Head of caudate nucleus (tissue), 42 donors: ENCODE measurements around the gene STRADA.
A peak's percentile ranks its signal among the peaks of the same experiment; 100 is the strongest.

Experiments
- DNase-seq, 42 donors: peaks; one replicate each; pipeline versions ENCODE4 v3.0.0 to v3.0.0-alpha.2; 2020 to 2021; ENCODE audit warnings: mixed read lengths in 7 of 42
- intact Hi-C: fragments of 100-400 bp; cut with DNase I; formaldehyde crosslinking; loops from one replicate; pipeline ENCODE4 v1.15.0; 2022

Gene STRADA

DNA sequence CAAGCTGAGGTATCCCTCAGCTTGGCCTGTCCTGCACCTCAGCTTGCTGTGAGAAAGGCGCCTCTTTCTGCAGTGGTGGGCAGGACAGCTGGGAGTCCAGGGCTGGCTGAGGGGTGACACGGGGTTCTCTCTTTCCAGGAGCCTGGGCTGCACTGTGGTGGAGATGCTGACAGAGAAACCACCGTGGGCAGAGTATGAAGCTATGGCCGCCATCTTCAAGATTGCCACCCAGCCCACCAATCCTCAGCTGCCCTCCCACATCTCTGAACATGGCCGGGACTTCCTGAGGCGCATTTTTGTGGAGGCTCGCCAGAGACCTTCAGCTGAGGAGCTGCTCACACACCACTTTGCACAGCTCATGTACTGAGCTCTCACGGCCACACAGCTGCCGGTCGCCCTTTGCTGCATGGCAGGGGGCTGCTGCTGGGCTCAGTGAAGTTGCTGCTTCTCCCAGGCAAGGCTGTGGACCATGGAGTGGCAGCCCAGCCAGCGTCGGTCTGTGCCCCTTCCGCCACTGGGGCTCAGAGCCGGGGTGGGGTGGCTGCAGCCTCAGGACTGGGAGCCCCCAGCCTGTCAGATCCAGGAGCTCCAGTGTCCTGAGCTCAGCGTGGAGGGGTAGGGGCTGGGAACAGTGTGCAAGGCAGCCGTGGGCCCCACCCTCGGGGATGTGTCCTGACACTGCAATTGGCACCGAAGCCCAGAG, 48.0 kb downstream of the STRADA start:
- DNase-seq = no peak
- intact Hi-C loops = loop anchor here (10.0 kb wide), 1 partner anchor 69 kb away; the partner anchor contains the start of gene MAP3K3

DNA sequence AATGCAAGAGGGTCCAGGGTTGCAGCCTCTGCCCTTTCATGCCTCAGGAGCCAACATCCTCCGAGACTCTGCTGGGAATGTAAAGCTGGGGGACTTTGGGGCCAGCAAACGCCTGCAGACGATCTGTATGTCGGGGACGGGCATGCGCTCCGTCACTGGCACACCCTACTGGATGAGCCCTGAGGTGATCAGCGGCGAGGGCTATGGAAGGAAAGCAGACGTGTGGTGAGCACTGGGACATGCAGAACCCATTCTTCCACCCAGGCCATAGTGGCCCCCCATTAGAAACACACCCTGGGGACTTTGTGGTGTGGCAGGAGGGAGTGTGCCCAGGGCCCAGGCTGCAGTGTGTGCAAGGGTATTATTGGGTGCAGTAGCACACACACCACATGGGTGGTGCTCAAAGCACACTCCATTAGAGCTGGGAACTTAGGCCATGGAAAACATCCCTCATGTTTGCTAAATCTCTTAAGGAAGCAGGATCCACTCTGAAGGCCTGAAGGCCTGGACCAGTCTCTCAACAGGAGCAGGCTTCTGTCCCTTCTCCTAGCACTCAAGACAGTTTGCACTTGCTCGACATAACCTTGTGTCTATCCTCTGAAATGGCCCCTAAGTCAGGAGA, 49.3 kb downstream of the STRADA start:
- no peak for DNase-seq
- intact Hi-C loops = loop anchor here (10.0 kb wide), 1 partner anchor 68 kb away; the partner anchor contains the start of gene MAP3K3

DNA sequence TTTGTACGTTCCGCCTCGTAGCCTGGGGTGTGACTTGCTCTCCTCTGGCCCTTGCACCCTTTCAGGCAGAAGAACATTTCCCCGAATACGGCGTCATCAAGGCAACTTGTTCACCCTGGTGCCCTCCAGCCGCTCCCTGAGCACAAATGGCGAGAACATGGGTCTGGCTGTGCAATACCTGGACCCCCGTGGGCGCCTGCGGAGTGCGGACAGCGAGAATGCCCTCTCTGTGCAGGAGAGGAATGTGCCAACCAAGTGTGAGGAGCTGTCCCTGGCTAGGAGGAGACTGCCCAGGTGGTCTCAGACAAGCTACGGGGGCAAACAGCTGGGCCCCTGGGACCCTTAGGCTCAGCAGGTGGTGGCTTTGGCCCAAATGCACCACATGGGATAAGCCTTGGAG, 52.1 kb downstream of the STRADA start:
- DNase-seq = no peak
- intact Hi-C loops = no loop called here

DNA sequence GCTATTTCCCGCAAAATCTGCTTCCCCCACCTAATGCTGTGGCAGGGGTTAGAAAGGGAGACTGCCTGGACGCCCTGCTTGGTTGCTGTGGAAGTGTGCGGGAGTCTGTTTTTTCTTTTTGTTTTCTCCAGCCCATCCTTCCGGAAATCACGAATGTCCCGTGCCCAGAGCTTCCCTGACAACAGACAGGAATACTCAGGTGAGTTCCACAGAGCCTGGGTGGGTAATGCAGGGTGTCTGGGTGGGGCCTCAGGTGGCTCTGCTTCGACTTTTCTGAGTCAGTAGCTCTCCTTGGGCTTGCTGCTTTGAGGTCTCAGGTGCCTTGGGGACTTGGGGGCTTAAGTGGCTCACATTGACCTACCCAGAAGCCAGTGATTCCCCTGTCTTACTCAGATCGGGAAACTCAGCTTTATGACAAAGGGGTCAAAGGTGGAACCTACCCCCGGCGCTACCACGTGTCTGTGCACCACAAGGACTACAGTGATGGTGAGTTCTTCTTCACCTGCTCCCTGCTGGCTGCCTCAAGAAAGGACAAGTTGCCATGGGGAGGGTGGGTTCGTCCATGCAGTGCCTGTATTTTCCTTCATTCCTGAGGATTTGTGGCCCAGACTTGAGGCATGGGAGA, 53.1 kb downstream of the STRADA start:
- intact Hi-C loops = no loop called here
- no peak for DNase-seq

DNA sequence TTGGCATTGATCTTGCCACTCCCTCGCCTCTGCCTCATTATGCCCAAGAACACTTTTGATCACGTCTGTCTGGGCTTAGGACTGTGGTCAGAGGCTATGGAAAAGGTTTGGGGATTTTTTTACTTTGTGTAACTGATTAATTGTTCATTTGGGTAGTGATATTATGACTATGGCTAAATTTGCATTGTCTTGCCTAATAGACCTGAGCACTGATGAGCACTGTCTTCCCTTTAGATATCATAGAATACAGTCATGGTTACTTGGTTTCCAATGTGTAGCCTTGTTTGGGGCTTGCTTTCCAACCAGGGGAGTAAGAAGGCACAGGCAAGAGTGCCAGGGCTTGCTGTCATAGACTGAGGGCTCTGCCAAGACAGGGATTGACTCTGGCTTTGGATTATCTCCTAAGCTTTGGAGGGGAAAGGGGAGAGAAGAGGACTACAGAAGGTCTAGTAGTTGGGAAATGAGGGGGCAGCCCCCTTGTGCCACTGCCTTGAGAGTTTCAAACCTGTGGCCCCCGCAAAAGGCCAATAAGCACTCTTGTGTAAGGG, 55.4 kb downstream of the STRADA start:
- DNase-seq = peak in 1 of 42 donors; percentile 10
- intact Hi-C loops = no loop called here

DNA sequence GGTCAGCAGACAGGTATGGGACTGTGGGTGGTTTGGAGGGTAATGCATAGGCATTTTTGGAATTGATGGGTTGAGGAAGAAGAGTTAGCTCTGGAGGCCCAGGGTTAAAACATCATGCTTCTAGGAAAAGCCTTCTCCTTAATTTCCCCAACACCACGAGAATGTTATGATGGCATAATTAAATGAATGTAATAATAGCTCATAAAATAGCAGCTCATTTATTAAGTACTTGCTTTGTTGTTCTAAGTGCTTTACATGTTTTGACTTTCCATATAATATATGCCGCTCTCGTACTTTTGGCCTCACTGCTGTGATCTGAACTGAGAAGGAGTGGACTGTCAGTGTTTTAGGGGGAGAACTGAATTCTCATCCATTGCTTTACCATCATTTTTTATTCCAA, 56.0 kb downstream of the STRADA start:
- intact Hi-C loops = no loop called here
- peak in 1 of 42 donors; percentile 0 for DNase-seq

DNA sequence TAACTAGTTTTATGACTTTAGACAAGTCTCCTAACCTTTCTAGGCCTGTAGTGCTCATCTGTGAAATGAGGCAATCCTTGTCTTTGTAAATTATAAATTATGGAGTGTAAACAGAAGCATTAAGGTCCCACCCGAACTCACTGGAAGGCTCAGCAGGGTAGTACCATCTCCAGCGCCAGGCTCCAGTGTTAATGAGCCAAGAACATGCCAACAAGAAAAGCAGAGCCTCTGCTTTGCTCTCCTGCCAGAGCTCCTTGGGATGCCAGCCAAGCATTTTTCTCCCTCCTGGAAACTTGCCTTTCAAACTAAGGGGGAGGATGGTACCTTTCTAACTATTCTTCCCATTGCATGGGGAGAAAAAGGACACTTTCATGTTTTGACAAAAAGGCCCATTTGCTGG, 56.6 kb downstream of the STRADA start:
- peak in 10 of 42 donors; percentile 31 to 64 (median 52) for DNase-seq
- intact Hi-C loops = no loop called here

DNA sequence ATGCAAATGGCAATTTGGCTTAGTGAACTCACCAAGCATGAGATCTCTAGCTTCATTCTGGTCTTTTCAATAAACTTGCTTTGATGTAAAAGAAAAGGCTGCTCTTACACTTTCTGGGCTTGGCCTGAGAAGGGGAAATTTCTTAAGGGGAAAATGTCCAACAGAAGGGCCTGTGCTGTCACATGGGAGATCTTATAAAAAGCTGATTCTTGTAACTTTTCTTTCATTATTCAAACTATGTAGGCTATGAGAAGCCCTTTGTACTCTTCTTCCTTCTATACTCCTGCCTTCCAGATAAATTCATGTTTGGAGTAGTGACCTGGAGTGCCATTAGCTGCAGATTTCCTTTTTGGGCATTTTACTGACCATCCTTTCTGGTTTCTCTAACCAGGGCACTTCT, 58.6 kb downstream of the STRADA start:
- intact Hi-C loops = no loop called here
- no peak for DNase-seq

DNA sequence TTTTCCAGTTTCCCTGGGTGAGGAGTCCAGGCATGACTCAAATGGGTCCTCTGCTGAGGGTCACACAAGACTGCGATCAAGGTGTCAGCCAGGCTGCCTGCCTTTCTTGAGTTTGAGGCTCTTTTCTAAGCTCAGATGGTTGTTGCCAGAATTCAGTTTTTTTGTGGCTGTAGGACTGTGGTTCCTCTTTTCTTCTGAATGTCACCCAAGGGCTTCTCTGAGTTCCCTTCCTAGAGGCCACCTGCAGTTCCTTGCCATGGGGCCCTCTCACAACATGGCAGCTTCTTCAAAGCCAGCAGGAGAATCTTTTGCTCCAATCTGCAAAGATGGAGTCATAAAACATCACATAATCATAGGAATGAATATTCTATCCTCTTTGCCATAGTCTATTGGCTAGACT, 59.2 kb downstream of the STRADA start:
- no peak for DNase-seq
- intact Hi-C loops = no loop called here

DNA sequence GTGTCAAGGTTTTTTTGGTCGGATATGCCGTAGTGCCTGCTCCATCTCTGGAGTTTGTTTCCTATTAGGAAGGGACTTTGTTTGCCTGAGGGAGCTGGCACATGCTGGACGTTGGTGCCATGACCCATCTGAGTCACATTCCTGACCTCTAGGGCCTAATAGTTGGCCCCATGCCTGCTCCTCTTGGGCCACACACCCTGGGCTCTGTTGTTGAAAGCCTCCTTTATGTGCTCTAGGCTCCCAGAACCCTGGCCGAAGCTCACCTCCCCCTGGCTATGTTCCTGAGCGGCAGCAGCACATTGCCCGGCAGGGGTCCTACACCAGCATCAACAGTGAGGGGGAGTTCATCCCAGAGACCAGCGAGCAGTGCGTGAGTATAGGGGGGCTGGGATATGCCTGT, 60.1 kb downstream of the STRADA start:
- DNase-seq = peak in 1 of 42 donors; percentile 62
- intact Hi-C loops = no loop called here

DNA sequence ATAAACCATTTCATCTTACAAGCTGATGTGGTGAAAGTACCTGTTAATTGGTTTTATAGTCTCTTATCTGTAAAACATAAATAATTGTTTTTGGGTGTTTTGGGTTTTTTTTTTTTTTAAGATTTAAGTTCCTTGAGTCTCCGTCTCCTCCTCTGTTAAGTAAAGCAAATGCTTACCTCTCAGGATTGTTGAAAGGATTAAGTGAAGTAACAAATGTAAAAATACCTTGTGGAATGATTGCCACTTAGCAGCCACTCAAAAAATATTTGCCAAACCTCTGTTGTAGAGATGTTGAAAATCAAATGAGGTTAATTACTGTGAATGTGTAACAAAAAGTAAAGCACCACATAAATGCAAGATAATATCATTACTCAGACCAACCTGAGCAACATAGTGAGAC, 60.9 kb downstream of the STRADA start:
- DNase-seq = no peak
- intact Hi-C loops = no loop called here

DNA sequence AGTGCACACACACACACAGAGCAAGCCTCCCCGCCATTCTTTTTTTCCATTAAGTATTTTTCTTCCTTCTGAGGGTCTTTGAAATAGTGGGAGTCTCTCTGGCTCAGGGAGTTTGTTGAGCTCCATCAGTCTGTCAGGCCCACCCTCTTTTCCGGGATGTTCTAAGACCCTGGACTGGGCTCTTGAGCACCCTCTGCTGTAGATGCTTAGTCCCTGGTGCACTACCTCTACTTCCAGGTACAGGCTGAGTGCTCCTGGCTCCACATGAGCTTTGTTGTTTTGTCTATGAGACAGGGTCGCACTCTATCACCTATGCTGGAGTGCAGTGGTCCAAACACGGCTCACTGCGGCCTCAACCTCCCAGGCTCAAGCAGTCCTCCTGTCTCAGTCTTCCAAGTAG, 62.4 kb downstream of the STRADA start:
- DNase-seq = no peak
- intact Hi-C loops = no loop called here

DNA sequence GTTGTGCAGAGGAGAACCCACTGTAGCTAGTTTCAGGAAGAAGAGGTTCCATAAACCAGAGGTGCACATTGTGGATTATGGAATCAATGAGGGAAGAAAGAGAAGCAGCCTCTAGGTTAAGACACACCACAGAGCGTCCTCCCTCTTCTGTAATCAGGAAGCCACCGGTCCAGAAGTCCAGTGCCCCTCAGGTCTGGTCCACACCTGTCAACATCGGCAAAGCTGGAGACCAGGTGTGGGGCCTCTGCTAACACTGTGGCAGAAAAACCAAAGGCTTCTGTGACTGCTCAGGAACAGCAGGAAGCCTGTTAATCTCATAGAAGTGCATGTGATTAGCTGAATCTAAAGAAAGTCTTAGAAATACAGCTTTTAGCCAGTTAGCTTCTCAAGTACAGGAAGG, 65.0 kb downstream of the STRADA start:
- intact Hi-C loops = no loop called here
- no peak for DNase-seq

DNA sequence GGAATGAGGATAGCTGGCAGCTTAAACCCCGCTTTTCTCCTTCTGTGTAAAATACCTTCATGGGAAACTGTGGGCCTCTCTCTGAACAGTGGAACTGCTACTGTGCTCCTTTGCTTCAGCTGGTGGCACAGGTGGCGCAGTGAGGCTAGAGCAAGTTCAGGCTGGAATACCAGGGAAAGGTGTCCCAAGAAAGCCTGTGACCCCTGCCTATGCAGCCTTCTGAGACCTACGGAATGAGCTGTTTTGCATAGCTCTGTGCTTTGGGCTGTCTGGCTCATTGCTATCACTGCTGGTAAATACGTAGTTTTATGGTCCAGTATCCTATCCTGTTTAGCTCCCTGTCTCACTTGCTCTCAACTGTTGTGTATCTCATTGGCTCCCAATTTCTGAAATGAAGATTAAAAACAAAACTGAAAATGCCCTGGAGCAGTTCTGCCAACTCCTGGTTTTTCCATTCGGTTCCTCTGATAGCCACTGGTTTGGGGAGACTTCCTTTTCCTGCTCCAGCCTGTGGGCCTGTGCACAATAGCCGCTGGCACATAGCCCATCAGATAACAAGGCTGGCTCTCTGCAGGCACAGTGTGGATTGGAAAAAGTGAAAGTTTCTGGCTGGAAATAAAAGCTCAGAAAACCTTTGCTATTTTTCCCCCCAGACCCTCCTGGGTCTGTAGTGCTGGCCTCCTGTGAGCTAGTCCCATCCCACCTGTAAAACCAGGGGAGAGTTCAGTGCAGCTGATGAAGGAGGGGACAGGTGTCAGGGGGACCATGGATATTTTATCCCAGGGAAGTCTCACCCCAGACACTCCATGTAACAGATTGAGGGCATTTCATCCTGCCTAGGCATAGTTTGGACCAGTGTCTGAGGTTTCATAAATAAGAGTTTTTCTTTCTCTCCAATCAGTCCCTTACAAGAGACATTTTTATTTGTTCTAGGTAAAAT, 65.7 kb downstream of the STRADA start:
- intact Hi-C loops = no loop called here
- DNase-seq = peak in 22 of 42 donors; percentile 27 to 81 (median 54)

DNA sequence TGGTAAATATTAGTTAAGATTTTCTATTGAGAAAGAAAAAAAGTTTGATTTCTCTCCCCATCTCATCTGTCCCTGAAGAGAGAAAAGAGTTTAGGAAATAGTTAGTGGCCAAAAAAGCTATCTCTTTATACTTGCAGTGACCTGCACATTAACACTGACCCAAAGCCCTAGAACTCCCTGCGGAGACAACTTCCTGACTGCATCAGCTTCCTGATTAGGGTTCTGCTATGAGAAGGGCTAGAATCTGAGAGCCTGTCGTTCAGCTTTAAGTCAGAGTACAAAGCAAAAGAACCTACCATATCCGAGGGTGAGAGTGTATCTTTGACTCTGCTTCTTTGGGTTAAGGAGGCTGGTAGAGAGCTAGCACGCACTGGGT, 66.4 kb downstream of the STRADA start:
- no peak for DNase-seq
- intact Hi-C loops = no loop called here

DNA sequence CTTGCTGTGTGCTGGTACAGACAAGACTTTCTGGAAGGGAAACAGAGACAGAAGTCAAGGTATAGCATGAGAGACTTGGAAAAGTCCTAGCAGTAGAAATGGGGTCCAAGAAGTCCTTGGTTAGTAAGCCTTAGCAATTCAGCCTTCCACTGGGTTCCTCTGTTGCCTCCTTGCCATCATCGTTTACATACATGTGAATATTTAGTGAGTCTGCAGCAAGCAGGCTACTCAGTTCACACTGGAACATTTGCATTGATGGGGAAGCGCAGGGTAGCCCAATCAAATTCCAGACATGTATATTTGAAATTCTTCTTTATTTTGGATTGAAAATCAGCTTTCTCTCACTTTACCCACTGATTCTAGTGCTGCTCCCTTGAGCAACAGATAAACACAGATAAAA, 68.7 kb downstream of the STRADA start:
- no peak for DNase-seq
- intact Hi-C loops = no loop called here

DNA sequence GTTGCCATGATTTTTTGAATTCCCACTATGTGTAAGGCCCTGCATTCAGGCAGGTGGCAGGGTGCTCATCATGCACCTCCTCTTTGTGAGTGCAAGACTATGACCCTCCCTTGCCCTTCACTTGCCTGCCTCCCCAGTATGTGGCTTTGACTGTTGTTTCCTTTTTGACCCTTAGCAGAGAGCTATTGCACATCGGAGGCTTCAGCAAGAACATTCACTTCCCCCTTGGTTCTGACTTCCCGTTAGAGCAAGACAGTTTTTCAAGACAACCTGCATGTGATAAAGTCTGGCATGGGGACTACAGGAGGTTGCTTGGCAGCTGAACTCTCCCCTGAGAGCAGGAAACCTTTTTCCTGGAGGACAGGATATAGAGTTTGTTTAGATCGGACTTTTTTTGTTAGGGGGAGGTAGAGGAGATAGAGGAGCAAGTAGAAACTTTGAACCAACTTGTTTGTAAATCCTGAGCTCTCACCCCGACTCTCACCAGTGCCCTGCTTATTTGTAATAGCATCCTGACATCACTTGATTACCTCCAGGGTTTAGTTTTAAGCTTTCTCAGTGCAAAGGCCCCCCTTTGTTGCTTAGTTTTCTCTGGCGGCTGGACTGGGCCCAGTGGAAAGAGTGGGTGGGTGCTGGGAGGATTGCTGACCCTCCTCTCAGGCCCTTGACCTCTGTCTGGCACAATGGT, 75.9 kb downstream of the STRADA start:
- DNase-seq = peak in 9 of 42 donors; percentile 5 to 38 (median 17)
- intact Hi-C loops = no loop called here

DNA sequence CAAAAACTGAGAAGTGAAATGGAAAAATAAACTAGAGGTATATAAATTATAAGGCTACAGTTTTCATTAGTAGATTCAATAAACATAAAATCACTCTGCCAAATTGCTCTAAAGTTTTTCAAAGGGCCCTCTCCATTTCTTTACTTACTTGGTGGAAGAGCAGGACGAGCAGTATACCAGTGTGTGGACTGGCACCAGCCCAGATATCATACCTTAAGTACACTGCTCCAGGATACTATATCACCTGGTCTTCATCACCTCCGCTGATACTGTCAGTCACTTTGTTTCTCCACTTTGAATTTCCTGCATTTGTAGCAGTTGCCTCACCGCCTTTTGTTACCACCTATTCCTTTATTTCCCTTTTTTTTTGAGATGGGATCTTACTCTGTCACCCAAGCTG, 81.7 kb downstream of the STRADA start:
- no peak for DNase-seq
- intact Hi-C loops = no loop called here

DNA sequence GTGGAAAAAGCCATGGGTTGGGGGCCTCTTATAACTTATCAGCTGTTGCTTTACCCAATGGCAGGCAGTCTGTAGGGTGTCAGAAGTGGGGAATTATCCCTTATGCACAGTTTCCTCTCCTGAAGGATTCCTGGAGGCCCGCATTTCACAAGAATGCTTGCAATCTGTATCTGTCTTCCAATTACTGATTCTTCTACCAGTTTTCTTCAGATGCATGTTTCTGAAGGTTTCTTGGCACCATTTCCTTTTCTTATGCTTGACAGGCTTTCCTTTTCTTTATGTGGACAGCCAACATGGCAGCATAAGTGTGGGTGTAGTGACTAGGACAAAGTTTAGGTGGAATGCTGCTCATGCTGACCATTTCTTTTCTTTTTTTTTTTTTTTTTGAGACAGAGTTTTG, 83.2 kb downstream of the STRADA start:
- intact Hi-C loops = no loop called here
- no peak for DNase-seq
